GOT3 (cell line): ENCODE data around the gene XPO5.
"Not testable (repeated sequence)": the region's sequence is repeated elsewhere in the genome, so short reads cannot be mapped to it uniquely, and the experiment has no call there.

Experiments used
- DNase-seq: peaks from one replicate; lab custom pipeline; 2025; ENCODE audit warnings: mixed read lengths; lab: John Stamatoyannopoulos, UW

Gene XPO5

GRCh38 chr6:43575772-43576551, at the start of gene XPO5, which contains the start of gene POLH:
Gene XPO5, minus strand, starts transcription at chr6:43576038. Its CDS starts 174 bp downstream, at chr6:43575864.
Gene POLH, plus strand, starts transcription at chr6:43576185. Its CDS starts 6,135 bp downstream, at chr6:43582320.
- peak; percentile 80 for DNase-seq

- no peak for DNase-seq
Observed at GRCh38 chr6:43625393-43625992, 49.7 kb upstream of the XPO5 start.

- no peak for DNase-seq
Observed at GRCh38 chr6:43624786-43625288, 49.0 kb upstream of the XPO5 start.

GRCh38 chr6:43623880-43624785, 48.3 kb upstream of the XPO5 start:
- no peak for DNase-seq

GRCh38 chr6:43622541-43622940, 46.7 kb upstream of the XPO5 start:
- DNase-seq = no peak

GRCh38 chr6:43621836-43622180, 46.0 kb upstream of the XPO5 start:
- no peak for DNase-seq

GRCh38 chr6:43621078-43621835, 45.4 kb upstream of the XPO5 start:
- no peak for DNase-seq

- DNase-seq = no peak
Observed at GRCh38 chr6:43616725-43617472, 41.1 kb upstream of the XPO5 start.

GRCh38 chr6:43614396-43614730, 38.5 kb upstream of the XPO5 start:
- DNase-seq = no peak

- DNase-seq = no peak
Observed at GRCh38 chr6:43613721-43614395, 38.0 kb upstream of the XPO5 start.

- DNase-seq = no peak
Observed at GRCh38 chr6:43610431-43610830, 34.6 kb upstream of the XPO5 start.

- DNase-seq = no peak
Observed at GRCh38 chr6:43609402-43609801, 33.6 kb upstream of the XPO5 start.

- no peak for DNase-seq
Observed at GRCh38 chr6:43608807-43609206, 33.0 kb upstream of the XPO5 start.

GRCh38 chr6:43608310-43608763, 32.5 kb upstream of the XPO5 start:
- DNase-seq = no peak

GRCh38 chr6:43606019-43606418, 30.2 kb upstream of the XPO5 start:
- DNase-seq = no peak

- no peak for DNase-seq
Observed at GRCh38 chr6:43604174-43604573, 28.3 kb upstream of the XPO5 start.

- DNase-seq = no peak
Observed at GRCh38 chr6:43600595-43600994, 24.8 kb upstream of the XPO5 start.

GRCh38 chr6:43593938-43594337, 18.1 kb upstream of the XPO5 start:
- no peak for DNase-seq

- DNase-seq = not testable (repeated sequence)
Observed at GRCh38 chr6:43589564-43589963, 13.7 kb upstream of the XPO5 start.

- DNase-seq = no peak
Observed at GRCh38 chr6:43588194-43588593, 12.4 kb upstream of the XPO5 start.
